GM13976 (cell line): ENCODE results near the gene ALDOC.

Experiments
- DNase-seq: peaks from one replicate; pipeline ENCODE4 v3.0.0; 2012; ENCODE audit warnings: low spot score
- CTCF ChIP-seq: IDR thresholded peaks from 2 replicates; pipeline ENCODE4 v1.5.1; 2012; ENCODE audit warnings: borderline replicate concordance, mild to moderate bottlenecking; ENCODE audit not compliant: insufficient read depth; ENCODE audit errors: extremely low read depth, missing control alignments, control extremely low read depth
- in situ Hi-C: fragments of 300-500 bp; cut with MboI; formaldehyde crosslinking; loops from one replicate; pipeline ENCODE4 v1.12.0; 2022; ENCODE audit warnings: low sequenced_read_pairs, mixed read lengths, inconsistent platforms; ENCODE audit not compliant: unreplicated experiment

The ALDOC gene

DNA sequence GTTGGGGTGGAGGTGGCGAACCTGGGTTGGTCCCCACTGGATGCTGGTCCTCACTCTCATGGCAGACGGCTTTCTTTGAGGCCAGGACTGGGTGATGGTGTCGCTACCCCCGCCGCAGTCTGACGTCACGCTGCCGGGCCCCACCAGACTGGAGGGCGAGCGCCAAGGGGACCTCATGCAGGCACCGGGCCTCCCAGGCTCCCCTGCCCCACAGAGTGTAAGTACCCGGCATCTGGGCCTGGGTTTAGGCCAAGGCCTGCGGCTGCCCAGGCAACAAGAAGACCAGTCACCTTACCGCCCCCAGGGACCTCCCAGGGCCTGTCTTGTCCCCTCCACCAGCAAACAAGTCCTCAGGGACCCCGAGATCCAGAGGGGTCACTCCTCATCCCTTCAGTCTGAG lies 52.8 kb downstream of the ALDOC start:
- DNase-seq = no peak
- TF ChIP-seq CTCF = no peak
- in situ Hi-C loops = no loop called here

GRCh38 chr17:28523186-28523585 lies 53.5 kb downstream of the ALDOC start:
- no peak for DNase-seq
- in situ Hi-C loops = no loop called here

More at GRCh38 chr17:28523186-28523585, 53.5 kb downstream of the ALDOC start:
- no peak for TF ChIP-seq CTCF
